ENCODE measurements around the gene LRRC36. TPM values are rescaled to one million over a fixed set of nuclear protein-coding genes. Genes with fewer than 3 reads are reported as not detected.
A peak's percentile ranks its signal among the peaks of the same experiment; 100 is the strongest.
"Not testable (repeated sequence)": the region's sequence is repeated elsewhere in the genome, so short reads cannot be mapped to it uniquely, and the experiment has no call there.

The LRRC36 gene
- total RNA-seq, 1 donor from 2014 or later, result 0.41 TPM

- peak; percentile 77 for DNase-seq
Observed at GRCh38 chr16:67404740-67405226, 78.2 kb downstream of the LRRC36 start.

GRCh38 chr16:67405336-67405735, 78.7 kb downstream of the LRRC36 start:
- no peak for DNase-seq

GRCh38 chr16:67406111-67406971, 79.7 kb downstream of the LRRC36 start:
- peak; percentile 87 for DNase-seq

- no peak for DNase-seq
Observed at GRCh38 chr16:67407176-67407787, 80.7 kb downstream of the LRRC36 start.

GRCh38 chr16:67407788-67408452, 81.3 kb downstream of the LRRC36 start:
- DNase-seq, result no peak

GRCh38 chr16:67409631-67410030, 83.0 kb downstream of the LRRC36 start:
- DNase-seq, result no peak

- DNase-seq, result no peak
Observed at GRCh38 chr16:67411339-67411738, 84.7 kb downstream of the LRRC36 start.

GRCh38 chr16:67412294-67412693, 85.7 kb downstream of the LRRC36 start:
- DNase-seq, result no peak

- no peak for DNase-seq
Observed at GRCh38 chr16:67413978-67414911, 87.6 kb downstream of the LRRC36 start.

- DNase-seq, result not testable (repeated sequence)
Observed at GRCh38 chr16:67415421-67415820, 88.8 kb downstream of the LRRC36 start.

- peak; percentile 87 for DNase-seq
Observed at GRCh38 chr16:67415872-67416793, 89.5 kb downstream of the LRRC36 start, which contains the start of gene ZDHHC1. ZDHHC1 (minus strand) TSS chr16:67416477; CDS start chr16:67407775, 8,702 bp downstream.

GRCh38 chr16:67417333-67418061, 90.9 kb downstream of the LRRC36 start:
- DNase-seq, result no peak

GRCh38 chr16:67419502-67419901, 92.9 kb downstream of the LRRC36 start:
- no peak for DNase-seq

- no peak for DNase-seq
Observed at GRCh38 chr16:67419931-67420330, 93.3 kb downstream of the LRRC36 start.

GRCh38 chr16:67421030-67421429, 94.4 kb downstream of the LRRC36 start:
- no peak for DNase-seq

GRCh38 chr16:67423015-67423414, 96.4 kb downstream of the LRRC36 start:
- DNase-seq, result no peak

GRCh38 chr16:67423611-67424260, 97.1 kb downstream of the LRRC36 start:
- DNase-seq, result no peak

GRCh38 chr16:67424261-67424615, 97.6 kb downstream of the LRRC36 start:
- DNase-seq, result no peak

GRCh38 chr16:67425061-67425460, 98.4 kb downstream of the LRRC36 start:
- peak; percentile 37 for DNase-seq

Data from tongue (tissue), 2 donors.